Measurements from ENCODE around the gene BACH2.

The BACH2 gene

GRCh38 chr6:90158936-90159335 is 137.7 kb downstream of the BACH2 start:
- Histone ChIP-seq H2AFZ (no peak overlapping the region), H3K4me2 (ENCODE audit: low read length) (no peak overlapping the region), H3K27me3 (ENCODE audit: control insufficient read depth, insufficient read depth, low read length) (no peaks in the 10 kb centered on the region), H3K9me3 (ENCODE audit: control insufficient read depth, low read length) (no peaks in the 10 kb centered on the region), H3K9ac (no peak overlapping the region), H3K36me3 (ENCODE audit: control insufficient read depth, insufficient read depth, low read length) (no peaks in the 10 kb centered on the region), H3K79me2 (peaks cover 11% of the 10 kb centered on the region), H3K27ac (no peak overlapping the region), H3K4me1 (peaks cover 3% of the 10 kb centered on the region), H3K4me3 (ENCODE audit: low read depth, low read length) (no peak overlapping the region)
- TF ChIP-seq, protein P1, sequence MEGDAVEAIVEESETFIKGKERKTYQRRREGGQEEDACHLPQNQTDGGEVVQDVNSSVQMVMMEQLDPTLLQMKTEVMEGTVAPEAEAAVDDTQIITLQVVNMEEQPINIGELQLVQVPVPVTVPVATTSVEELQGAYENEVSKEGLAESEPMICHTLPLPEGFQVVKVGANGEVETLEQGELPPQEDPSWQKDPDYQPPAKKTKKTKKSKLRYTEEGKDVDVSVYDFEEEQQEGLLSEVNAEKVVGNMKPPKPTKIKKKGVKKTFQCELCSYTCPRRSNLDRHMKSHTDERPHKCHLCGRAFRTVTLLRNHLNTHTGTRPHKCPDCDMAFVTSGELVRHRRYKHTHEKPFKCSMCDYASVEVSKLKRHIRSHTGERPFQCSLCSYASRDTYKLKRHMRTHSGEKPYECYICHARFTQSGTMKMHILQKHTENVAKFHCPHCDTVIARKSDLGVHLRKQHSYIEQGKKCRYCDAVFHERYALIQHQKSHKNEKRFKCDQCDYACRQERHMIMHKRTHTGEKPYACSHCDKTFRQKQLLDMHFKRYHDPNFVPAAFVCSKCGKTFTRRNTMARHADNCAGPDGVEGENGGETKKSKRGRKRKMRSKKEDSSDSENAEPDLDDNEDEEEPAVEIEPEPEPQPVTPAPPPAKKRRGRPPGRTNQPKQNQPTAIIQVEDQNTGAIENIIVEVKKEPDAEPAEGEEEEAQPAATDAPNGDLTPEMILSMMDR (IDR thresholded peaks at IDR 0.05) = no peak

- Histone ChIP-seq H2AFZ (no peak overlapping the region), H3K4me2 (ENCODE audit: low read length) (no peak overlapping the region), H3K36me3 (ENCODE audit: control insufficient read depth, insufficient read depth, low read length) (no peaks in the 10 kb centered on the region), H3K9ac (no peak overlapping the region), H3K4me1 (peaks cover 3% of the 10 kb centered on the region), H3K27me3 (ENCODE audit: control insufficient read depth, insufficient read depth, low read length) (no peaks in the 10 kb centered on the region), H3K9me3 (ENCODE audit: control insufficient read depth, low read length) (no peaks in the 10 kb centered on the region), H3K4me3 (ENCODE audit: low read depth, low read length) (no peak overlapping the region), H3K79me2 (peaks cover 7% of the 10 kb centered on the region), H3K27ac (no peak overlapping the region)
- TF ChIP-seq, protein P1 (IDR thresholded peaks at IDR 0.05) = no peak
Observed at GRCh38 chr6:90157441-90157840, 139.2 kb downstream of the BACH2 start.

DNA sequence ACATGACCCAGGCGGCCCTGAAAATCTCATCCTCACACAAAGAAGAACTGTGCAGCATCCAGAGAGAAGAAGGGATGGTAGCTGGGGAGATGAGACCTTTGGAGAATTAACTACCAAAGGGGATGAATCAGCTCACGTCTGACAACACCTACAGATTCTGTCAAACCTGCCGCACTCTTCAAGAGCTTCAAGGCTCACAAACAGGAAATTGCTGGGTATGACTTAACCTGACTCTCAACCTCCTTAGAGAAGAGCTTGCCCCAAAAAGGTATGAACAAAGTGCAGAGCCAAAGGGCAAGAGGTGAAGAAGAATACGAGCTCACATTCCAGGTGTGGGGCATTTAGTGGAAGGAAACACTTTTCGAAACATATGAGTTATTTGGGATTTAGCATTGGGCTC is 139.8 kb downstream of the BACH2 start:
- no peaks in the 10 kb centered on the region for H3K9me3 ChIP-seq (ENCODE audit: control insufficient read depth, low read length)
- H3K36me3 ChIP-seq (ENCODE audit: control insufficient read depth, insufficient read depth, low read length) = no peaks in the 10 kb centered on the region
- H3K4me2 ChIP-seq (ENCODE audit: low read length) = no peak overlapping the region
- H2AFZ ChIP-seq = no peak overlapping the region
- H3K4me1 ChIP-seq = peaks cover 3% of the 10 kb centered on the region
- TF ChIP-seq, protein P1 (IDR thresholded peaks at IDR 0.05) = no peak
- no peak overlapping the region for H3K27ac ChIP-seq
- H3K4me3 ChIP-seq (ENCODE audit: low read depth, low read length) = no peak overlapping the region
- H3K79me2 ChIP-seq = peaks cover 7% of the 10 kb centered on the region
- no peak overlapping the region for H3K9ac ChIP-seq
- H3K27me3 ChIP-seq (ENCODE audit: control insufficient read depth, insufficient read depth, low read length) = no peaks in the 10 kb centered on the region

- Histone ChIP-seq H3K79me2 (peaks cover 2% of the 10 kb centered on the region), H3K4me1 (peaks cover 3% of the 10 kb centered on the region), H3K9me3 (ENCODE audit: control insufficient read depth, low read length) (no peaks in the 10 kb centered on the region), H3K36me3 (ENCODE audit: control insufficient read depth, insufficient read depth, low read length) (no peaks in the 10 kb centered on the region), H3K9ac (no peak overlapping the region), H2AFZ (no peak overlapping the region), H3K27ac (no peak overlapping the region), H3K4me3 (ENCODE audit: low read depth, low read length) (no peak overlapping the region), H3K4me2 (ENCODE audit: low read length) (no peak overlapping the region), H3K27me3 (ENCODE audit: control insufficient read depth, insufficient read depth, low read length) (no peaks in the 10 kb centered on the region)
- TF ChIP-seq, protein P1 (IDR thresholded peaks at IDR 0.05) = no peak
Observed at GRCh38 chr6:90154755-90155470, 141.7 kb downstream of the BACH2 start.

All from parathyroid adenoma (tissue), 2 donors.